ENCODE results near the gene JTB. TPM values are rescaled to one million over a fixed set of nuclear protein-coding genes. Genes with fewer than 3 reads are reported as not detected.
A peak's percentile ranks its signal among the peaks of the same experiment; 100 is the strongest.

Gene JTB
- polyA plus RNA-seq, 3 donors: 150 to 391 (median 312) TPM

DNA sequence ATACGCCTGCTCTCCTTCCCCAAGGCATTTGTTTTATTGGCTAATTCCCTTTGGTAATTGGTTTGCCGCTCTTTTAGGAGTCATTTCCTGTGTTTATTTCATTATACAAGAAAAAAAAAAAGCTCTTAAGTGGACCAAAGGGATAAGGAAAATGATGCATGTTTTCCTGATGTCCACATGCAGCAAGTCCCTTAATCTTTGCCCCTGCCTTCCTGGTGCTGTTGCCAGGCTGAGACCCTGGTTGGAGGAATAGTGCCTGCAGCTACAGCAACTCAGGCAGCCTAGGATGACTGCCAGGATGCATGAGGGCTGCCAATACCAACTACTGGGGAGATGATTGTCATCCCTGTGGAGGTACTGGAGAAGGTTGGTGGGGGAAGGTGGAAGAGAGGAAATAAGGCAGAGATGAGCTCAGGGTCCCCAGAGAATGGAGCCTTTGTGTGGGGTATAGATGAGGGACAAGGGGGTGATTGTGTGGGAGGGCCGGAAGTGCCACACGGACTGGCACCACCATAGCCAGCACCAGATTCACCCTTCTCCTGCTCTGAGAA lies 48.6 kb downstream of the JTB start:
- TF ChIP-seq, protein P1, sequence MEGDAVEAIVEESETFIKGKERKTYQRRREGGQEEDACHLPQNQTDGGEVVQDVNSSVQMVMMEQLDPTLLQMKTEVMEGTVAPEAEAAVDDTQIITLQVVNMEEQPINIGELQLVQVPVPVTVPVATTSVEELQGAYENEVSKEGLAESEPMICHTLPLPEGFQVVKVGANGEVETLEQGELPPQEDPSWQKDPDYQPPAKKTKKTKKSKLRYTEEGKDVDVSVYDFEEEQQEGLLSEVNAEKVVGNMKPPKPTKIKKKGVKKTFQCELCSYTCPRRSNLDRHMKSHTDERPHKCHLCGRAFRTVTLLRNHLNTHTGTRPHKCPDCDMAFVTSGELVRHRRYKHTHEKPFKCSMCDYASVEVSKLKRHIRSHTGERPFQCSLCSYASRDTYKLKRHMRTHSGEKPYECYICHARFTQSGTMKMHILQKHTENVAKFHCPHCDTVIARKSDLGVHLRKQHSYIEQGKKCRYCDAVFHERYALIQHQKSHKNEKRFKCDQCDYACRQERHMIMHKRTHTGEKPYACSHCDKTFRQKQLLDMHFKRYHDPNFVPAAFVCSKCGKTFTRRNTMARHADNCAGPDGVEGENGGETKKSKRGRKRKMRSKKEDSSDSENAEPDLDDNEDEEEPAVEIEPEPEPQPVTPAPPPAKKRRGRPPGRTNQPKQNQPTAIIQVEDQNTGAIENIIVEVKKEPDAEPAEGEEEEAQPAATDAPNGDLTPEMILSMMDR (IDR thresholded peaks at IDR 0.05): no peak
- DNase-seq: peak in 1 of 3 donors; percentile 2
- Mint-ChIP-seq H3K4me3 (no peak overlapping the region), H3K27me3 (ENCODE audit: low read depth in 3 of 3) (peaks cover 0 to 6% (median 0%) of the 10 kb centered on the region in 3 donors), H3K27ac (peak overlapping the region in 5 of 7 donors; percentile 26 to 68 (median 50)), H3K36me3 (peaks cover 39 to 51% of the 10 kb centered on the region in 2 donors), H3K9me3 (no peaks in the 10 kb centered on the region), H3K4me1 (peaks cover 14% of the 10 kb centered on the region)
- Histone ChIP-seq H3K9ac (ENCODE audit: insufficient read depth, low read length, poor library complexity, severe bottlenecking) (no peak overlapping the region), H3K9me3 (replicated peaks in 1 of 2; ENCODE audit: control insufficient read depth in 1 of 2, insufficient read depth in 1 of 2, low read length in 2 of 2) (no peaks in the 10 kb centered on the region), H3K79me2 (ENCODE audit: insufficient read depth, low read length) (no peaks in the 10 kb centered on the region), H3K27me3 (ENCODE audit: control insufficient read depth in 2 of 2, insufficient read depth in 2 of 2, low read length in 2 of 2) (no peaks in the 10 kb centered on the region), H3K27ac (ENCODE audit: low read depth in 1 of 2, low read length in 2 of 2) (peak overlapping the region in 1 of 2 donors; percentile 14), H4K20me1 (ENCODE audit: insufficient read depth, low read length) (peaks cover 49% of the 10 kb centered on the region), H3K4me2 (replicated peaks; ENCODE audit: extremely low read depth, low read length, poor library complexity, severe bottlenecking) (no peak overlapping the region), H3K4me3 (replicated peaks in 1 of 3; ENCODE audit: low read depth in 2 of 3, low read length in 3 of 3) (no peak overlapping the region), H3K36me3 (replicated peaks in 1 of 2; ENCODE audit: control insufficient read depth in 1 of 2, insufficient read depth in 2 of 2, low read length in 2 of 2) (peaks cover 44 to 49% of the 10 kb centered on the region in 2 donors), H3K4me1 (ENCODE audit: control insufficient read depth in 1 of 2, insufficient read depth in 2 of 2, low read length in 2 of 2) (peaks cover 4 to 8% of the 10 kb centered on the region in 2 donors), H2AFZ (ENCODE audit: insufficient read depth, low read depth, low read length, poor library complexity, severe bottlenecking) (no peak overlapping the region)
- intact Hi-C loops (cut with micrococcal nuclease): no loop called here
- WGBS (ENCODE audit: insufficient coverage): no CpG with 5 or more reads among the region's 4 CpGs

DNA sequence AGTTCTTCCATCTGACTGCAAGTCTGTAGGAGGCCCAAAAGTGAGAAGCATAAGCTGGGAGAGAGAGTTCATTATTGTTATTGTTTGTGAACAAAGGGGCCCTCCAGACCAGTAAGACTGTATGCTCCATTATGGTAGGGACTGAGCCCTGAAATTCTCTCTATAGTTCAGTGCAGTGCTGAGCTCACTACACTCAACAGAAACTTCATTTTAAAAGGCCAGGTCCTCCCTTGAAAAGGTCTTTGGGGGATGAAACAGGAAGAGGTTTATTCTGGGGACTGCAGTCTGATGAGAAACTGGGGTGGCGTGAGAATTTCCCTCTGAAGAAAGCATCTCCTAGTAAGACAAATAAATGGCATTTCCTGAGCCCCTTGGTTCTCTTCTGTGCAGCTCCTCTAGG lies 49.2 kb downstream of the JTB start:
- no peak for DNase-seq
- TF ChIP-seq, protein P1 (IDR thresholded peaks at IDR 0.05): no peak
- Histone ChIP-seq H3K4me3 (replicated peaks in 1 of 3; ENCODE audit: low read depth in 2 of 3, low read length in 3 of 3) (no peak overlapping the region), H3K9me3 (replicated peaks in 1 of 2; ENCODE audit: control insufficient read depth in 1 of 2, insufficient read depth in 1 of 2, low read length in 2 of 2) (no peaks in the 10 kb centered on the region), H3K9ac (ENCODE audit: insufficient read depth, low read length, poor library complexity, severe bottlenecking) (no peak overlapping the region), H3K36me3 (replicated peaks in 1 of 2; ENCODE audit: control insufficient read depth in 1 of 2, insufficient read depth in 2 of 2, low read length in 2 of 2) (peaks cover 38 to 42% of the 10 kb centered on the region in 2 donors), H3K79me2 (ENCODE audit: insufficient read depth, low read length) (no peaks in the 10 kb centered on the region), H2AFZ (ENCODE audit: insufficient read depth, low read depth, low read length, poor library complexity, severe bottlenecking) (no peak overlapping the region), H4K20me1 (ENCODE audit: insufficient read depth, low read length) (peaks cover 43% of the 10 kb centered on the region), H3K4me1 (ENCODE audit: control insufficient read depth in 1 of 2, insufficient read depth in 2 of 2, low read length in 2 of 2) (peaks cover 10 to 13% of the 10 kb centered on the region in 2 donors), H3K27ac (ENCODE audit: low read depth in 1 of 2, low read length in 2 of 2) (peak overlapping the region in 1 of 2 donors; percentile 14), H3K27me3 (ENCODE audit: control insufficient read depth in 2 of 2, insufficient read depth in 2 of 2, low read length in 2 of 2) (no peaks in the 10 kb centered on the region), H3K4me2 (replicated peaks; ENCODE audit: extremely low read depth, low read length, poor library complexity, severe bottlenecking) (no peak overlapping the region)
- Mint-ChIP-seq H3K4me3 (no peak overlapping the region), H3K36me3 (peaks cover 36 to 45% of the 10 kb centered on the region in 2 donors), H3K9me3 (no peaks in the 10 kb centered on the region), H3K27me3 (ENCODE audit: low read depth in 3 of 3) (peaks cover 0 to 9% (median 0%) of the 10 kb centered on the region in 3 donors), H3K4me1 (peaks cover 20% of the 10 kb centered on the region), H3K27ac (peak overlapping the region in 4 of 7 donors; percentile 30 to 80 (median 60))
- intact Hi-C loops (cut with micrococcal nuclease): no loop called here
- no CpG with 5 or more reads among the region's 1 CpG for WGBS (ENCODE audit: insufficient coverage)
